Glutamatergic neuron (in vitro differentiated cells): ENCODE measurements around the gene ADCY1. TPM values are rescaled to one million over a fixed set of nuclear protein-coding genes. Genes with fewer than 3 reads are reported as not detected.

ENCODE experiments used
- DNase-seq: peaks from one replicate; pipeline ENCODE4 v3.0.0; 2022
- H3K27ac Mint-ChIP-seq: one replicate; pipeline ENCODE4 v1.8.0; 2020; ENCODE audit warnings: mild to moderate bottlenecking, mixed read lengths, inconsistent platforms; ENCODE audit not compliant: unreplicated experiment
- H3K27me3 Mint-ChIP-seq: one replicate; pipeline ENCODE4 v1.8.0; 2020; ENCODE audit warnings: mild to moderate bottlenecking, moderate library complexity, mixed read lengths, inconsistent platforms; ENCODE audit not compliant: unreplicated experiment
- H3K36me3 Mint-ChIP-seq: one replicate; pipeline ENCODE4 v1.8.0; 2020; ENCODE audit warnings: mild to moderate bottlenecking, mixed read lengths, inconsistent platforms; ENCODE audit not compliant: unreplicated experiment
- H3K4me1 Mint-ChIP-seq: one replicate; pipeline ENCODE4 v1.8.0; 2020; ENCODE audit warnings: mild to moderate bottlenecking, low read depth, mixed read lengths, inconsistent platforms; ENCODE audit not compliant: unreplicated experiment
- H3K4me3 Mint-ChIP-seq: one replicate; pipeline ENCODE4 v1.8.0; 2020; ENCODE audit warnings: mild to moderate bottlenecking, mixed read lengths, inconsistent platforms; ENCODE audit not compliant: unreplicated experiment
- H3K9me3 Mint-ChIP-seq: one replicate; pipeline ENCODE4 v1.8.0; 2020; ENCODE audit warnings: mild to moderate bottlenecking, moderate library complexity, mixed read lengths, inconsistent platforms; ENCODE audit not compliant: unreplicated experiment
- total RNA-seq: library from RNA; stranded (reverse); fragmentation: NEBNext Ultra II Directional; extraction: Animal tissue kit (Norgen Biotek cat#: 25700); gene quantifications from one replicate; pipeline ENCODE4 v1.2.1, GENCODE V29; 2021; ENCODE audit not compliant: unreplicated experiment
- TF ChIP-seq, protein P1 (sequence below): fragments of 200-600 bp; sonication (generic); IDR thresholded peaks from one replicate; pipeline ENCODE4 v1.5.0; 2021; ENCODE audit not compliant: partially characterized antibody, unreplicated experiment

ADCY1 gene
- total RNA-seq, 1 donor from 2014 or later = 51.9 TPM

DNA sequence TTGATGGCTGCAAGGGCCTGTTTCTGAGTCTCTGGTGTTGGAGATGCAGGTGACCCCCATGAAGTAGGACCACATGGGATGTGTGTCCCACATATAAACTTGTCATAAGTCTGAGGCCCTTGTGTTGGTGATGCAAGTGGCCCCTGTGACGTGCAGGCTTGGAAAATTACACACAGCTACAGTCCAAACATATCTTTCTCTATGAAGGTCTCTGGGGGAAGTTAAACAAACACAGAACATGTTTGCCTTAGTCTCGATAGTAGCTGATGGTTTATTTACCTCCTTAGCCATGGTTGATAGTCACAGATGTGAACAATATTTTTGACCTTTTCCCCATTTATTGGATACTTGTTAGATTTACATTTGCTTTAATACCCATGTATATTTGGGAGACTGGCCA, 64.7 kb downstream of the ADCY1 start:
- H3K4me3 Mint-ChIP-seq = no peak overlapping the region
- no peaks in the 10 kb centered on the region for H3K36me3 Mint-ChIP-seq
- TF ChIP-seq, protein P1, sequence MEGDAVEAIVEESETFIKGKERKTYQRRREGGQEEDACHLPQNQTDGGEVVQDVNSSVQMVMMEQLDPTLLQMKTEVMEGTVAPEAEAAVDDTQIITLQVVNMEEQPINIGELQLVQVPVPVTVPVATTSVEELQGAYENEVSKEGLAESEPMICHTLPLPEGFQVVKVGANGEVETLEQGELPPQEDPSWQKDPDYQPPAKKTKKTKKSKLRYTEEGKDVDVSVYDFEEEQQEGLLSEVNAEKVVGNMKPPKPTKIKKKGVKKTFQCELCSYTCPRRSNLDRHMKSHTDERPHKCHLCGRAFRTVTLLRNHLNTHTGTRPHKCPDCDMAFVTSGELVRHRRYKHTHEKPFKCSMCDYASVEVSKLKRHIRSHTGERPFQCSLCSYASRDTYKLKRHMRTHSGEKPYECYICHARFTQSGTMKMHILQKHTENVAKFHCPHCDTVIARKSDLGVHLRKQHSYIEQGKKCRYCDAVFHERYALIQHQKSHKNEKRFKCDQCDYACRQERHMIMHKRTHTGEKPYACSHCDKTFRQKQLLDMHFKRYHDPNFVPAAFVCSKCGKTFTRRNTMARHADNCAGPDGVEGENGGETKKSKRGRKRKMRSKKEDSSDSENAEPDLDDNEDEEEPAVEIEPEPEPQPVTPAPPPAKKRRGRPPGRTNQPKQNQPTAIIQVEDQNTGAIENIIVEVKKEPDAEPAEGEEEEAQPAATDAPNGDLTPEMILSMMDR = no peak
- no peak for DNase-seq
- H3K4me1 Mint-ChIP-seq = peaks cover 5% of the 10 kb centered on the region
- H3K9me3 Mint-ChIP-seq = peaks cover 7% of the 10 kb centered on the region
- no peak overlapping the region for H3K27ac Mint-ChIP-seq
- peaks cover 2% of the 10 kb centered on the region for H3K27me3 Mint-ChIP-seq

DNA sequence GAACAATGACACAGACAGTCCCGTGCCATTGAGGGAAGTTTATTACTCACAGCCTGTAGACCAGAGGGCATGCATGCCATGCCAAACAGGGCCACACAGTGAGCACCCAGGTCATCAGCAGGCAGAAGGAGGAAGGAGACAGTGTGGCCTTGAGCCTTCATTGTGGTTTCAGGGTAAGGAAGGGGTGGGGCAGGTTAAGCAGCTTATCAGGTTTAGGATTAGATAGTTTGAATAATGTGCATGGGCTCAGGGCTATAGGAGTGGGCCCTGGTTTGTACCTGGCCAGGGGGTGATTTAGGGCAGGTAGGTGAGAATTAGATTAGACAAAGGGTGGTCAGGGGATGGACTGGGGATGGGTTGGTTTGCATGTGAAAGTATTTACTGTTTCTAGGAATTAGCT, 67.9 kb downstream of the ADCY1 start:
- no peak overlapping the region for H3K4me3 Mint-ChIP-seq
- no peaks in the 10 kb centered on the region for H3K36me3 Mint-ChIP-seq
- no peak overlapping the region for H3K27ac Mint-ChIP-seq
- H3K4me1 Mint-ChIP-seq = peaks cover 5% of the 10 kb centered on the region
- H3K9me3 Mint-ChIP-seq = peaks cover 4% of the 10 kb centered on the region
- DNase-seq = no peak
- peaks cover 2% of the 10 kb centered on the region for H3K27me3 Mint-ChIP-seq
- TF ChIP-seq, protein P1 = no peak

DNA sequence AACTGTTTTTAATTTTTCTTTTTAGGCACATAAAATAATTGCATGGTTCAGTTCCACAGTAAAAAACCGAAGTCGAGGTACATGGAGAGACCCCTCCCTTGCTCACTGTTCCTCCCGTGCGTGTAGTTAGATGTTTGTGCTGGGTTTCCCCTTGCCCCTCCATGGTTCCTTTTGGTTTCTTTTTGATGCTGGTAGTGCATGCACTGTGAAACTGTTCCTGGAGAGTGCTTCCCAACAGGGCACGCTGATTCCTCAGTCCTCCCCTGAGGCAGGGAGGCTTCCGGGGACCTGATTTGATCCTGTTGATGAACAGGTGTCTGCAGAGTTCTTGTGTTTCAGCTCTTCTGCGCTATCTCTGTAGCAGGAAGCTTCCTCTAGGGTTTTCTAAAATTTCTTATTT, 69.5 kb downstream of the ADCY1 start:
- Mint-ChIP-seq H3K27me3 (peaks cover 2% of the 10 kb centered on the region), H3K4me3 (no peak overlapping the region), H3K36me3 (no peaks in the 10 kb centered on the region), H3K4me1 (peaks cover 5% of the 10 kb centered on the region), H3K9me3 (peaks cover 6% of the 10 kb centered on the region), H3K27ac (no peak overlapping the region)
- TF ChIP-seq, protein P1 = no peak
- no peak for DNase-seq

DNA sequence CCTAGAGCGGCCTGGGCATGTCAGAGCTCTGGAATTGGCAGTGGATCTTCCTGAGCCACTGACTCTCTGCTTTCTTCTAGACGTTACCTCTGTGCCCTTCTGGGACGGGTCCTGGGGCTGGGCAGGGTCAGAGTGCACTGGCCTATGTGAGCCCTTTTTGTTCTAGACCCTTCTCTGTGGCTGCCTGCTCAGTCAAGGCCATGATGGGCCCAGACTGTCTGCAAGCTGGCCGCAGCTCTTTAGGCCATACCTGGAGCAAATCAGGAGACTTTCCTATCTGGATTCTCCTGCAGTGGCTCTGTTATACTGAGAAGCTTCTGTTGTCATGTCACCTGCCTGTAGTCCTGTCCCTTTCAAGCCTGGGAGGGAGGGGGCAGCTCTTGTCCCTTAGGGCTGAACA, 70.1 kb downstream of the ADCY1 start:
- no peak for DNase-seq
- TF ChIP-seq, protein P1 = no peak
- Mint-ChIP-seq H3K27ac (no peak overlapping the region), H3K36me3 (no peaks in the 10 kb centered on the region), H3K4me1 (peaks cover 5% of the 10 kb centered on the region), H3K9me3 (peaks cover 4% of the 10 kb centered on the region), H3K4me3 (no peak overlapping the region), H3K27me3 (peaks cover 2% of the 10 kb centered on the region)

DNA sequence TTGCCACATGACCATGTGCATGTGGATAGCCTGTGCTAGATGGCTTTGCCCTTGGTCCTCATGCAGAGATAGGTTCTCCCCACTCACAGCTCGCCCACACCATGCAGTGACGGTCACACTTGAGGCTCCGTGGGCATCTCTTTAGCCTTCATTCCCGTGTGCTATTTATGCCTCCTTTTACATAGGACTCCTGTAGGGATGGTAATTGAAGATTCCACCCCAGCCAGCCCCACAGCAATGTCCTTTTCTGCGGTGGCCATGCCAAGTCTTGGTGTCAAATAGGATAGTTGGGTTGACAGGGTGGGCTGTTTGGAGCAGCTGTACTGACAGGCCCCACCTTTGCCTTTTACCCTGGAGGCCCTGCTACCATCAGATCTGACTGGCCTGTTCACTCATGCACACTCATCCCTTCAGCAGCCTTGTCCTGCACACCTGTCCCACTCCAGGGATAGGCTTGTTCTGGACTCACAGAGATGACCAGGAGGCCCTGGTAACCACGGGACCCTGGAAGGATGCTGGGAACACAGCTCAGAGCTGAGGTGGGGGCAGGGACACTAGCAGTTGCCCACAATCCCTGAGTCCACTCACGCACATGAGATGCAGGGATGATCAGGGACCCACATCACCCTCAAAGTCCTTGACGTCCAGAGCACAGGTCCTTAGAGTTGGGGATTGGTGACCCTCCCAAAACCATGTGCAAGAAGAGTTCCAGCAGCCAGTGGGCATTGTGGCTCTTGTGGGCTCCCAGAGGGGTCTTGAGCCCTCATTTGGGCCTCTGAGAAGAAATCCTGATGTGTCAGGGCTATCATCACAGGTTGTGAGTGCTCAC, 71.2 kb downstream of the ADCY1 start:
- Mint-ChIP-seq H3K9me3 (peaks cover 4% of the 10 kb centered on the region), H3K4me1 (peaks cover 3% of the 10 kb centered on the region), H3K27ac (no peak overlapping the region), H3K36me3 (no peaks in the 10 kb centered on the region), H3K4me3 (no peak overlapping the region), H3K27me3 (peaks cover 2% of the 10 kb centered on the region)
- DNase-seq = no peak
- TF ChIP-seq, protein P1 = no peak
